Omental fat pad (tissue), 4 donors: ENCODE data around the gene ATP13A3. TPM values are rescaled to one million over a fixed set of nuclear protein-coding genes. Genes with fewer than 3 reads are reported as not detected.

ENCODE experiments used
- ATAC-seq: fragments of 150-250 bp; one replicate; pipeline ENCODE4 v1.9.1; 2016; ENCODE audit warnings: mild to moderate bottlenecking, moderate library complexity; ENCODE audit not compliant: low FRiP score
- DNase-seq: peaks from one replicate; pipeline ENCODE4 v3.0.0-alpha.2; 2019; ENCODE audit warnings: low spot score
- small RNA-seq: library from RNA; depleted of rRNA; stranded (forward); fragments of <200 nt; gene quantifications from one replicate; pipeline ENCODE3, GENCODE V24; 2016
- total RNA-seq, 4 donors: library from RNA; depleted of rRNA; stranded (reverse); fragments of >200 nt; gene quantifications; one replicate each; pipeline ENCODE4 v1.1.0, GENCODE V29; 2016
- TF ChIP-seq, protein P1 (sequence below), 3 donors: fragments of 450-650 bp; IDR thresholded peaks; one replicate each; pipeline ENCODE4 v1.5.1; 2016 to 2017; ENCODE audit warnings: antibody characterized with exemption in 3 of 3, mild to moderate bottlenecking in 3 of 3, moderate library complexity in 2 of 3

ATP13A3 gene
- total RNA-seq, 4 donors from 2014 or later = 124 to 638 (median 294) TPM

DNA sequence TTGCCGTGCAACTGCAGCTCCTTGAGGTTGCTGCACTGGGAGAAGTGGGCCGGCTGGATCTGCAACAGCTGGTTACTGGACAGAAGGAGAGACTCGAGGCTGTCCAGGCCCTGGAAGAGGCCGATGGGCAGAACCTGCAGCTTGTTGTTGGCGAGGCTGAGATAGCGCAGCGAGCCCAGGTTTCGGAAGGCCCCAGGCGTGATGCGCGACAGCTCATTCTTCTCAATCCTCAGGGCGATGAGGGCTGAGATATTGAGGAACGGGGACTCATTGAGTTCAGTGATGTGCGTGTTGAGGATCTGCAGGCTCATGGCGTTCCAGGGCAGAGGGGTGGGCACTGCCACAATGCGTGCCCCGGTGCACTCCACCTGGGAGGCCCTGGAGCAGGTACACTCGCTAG, 126.2 kb downstream of the ATP13A3 start:
- no peak for DNase-seq
- ATAC-seq = no peak
- TF ChIP-seq, protein P1, sequence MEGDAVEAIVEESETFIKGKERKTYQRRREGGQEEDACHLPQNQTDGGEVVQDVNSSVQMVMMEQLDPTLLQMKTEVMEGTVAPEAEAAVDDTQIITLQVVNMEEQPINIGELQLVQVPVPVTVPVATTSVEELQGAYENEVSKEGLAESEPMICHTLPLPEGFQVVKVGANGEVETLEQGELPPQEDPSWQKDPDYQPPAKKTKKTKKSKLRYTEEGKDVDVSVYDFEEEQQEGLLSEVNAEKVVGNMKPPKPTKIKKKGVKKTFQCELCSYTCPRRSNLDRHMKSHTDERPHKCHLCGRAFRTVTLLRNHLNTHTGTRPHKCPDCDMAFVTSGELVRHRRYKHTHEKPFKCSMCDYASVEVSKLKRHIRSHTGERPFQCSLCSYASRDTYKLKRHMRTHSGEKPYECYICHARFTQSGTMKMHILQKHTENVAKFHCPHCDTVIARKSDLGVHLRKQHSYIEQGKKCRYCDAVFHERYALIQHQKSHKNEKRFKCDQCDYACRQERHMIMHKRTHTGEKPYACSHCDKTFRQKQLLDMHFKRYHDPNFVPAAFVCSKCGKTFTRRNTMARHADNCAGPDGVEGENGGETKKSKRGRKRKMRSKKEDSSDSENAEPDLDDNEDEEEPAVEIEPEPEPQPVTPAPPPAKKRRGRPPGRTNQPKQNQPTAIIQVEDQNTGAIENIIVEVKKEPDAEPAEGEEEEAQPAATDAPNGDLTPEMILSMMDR (IDR thresholded peaks at IDR 0.05) = no peak

GRCh38 chr3:194357681-194358080, 129.1 kb downstream of the ATP13A3 start:
- ATAC-seq (no peak), DNase-seq (no peak)
- TF ChIP-seq, protein P1 (IDR thresholded peaks at IDR 0.05) = no peak

- TF ChIP-seq, protein P1 (IDR thresholded peaks at IDR 0.05) = no peak
- ATAC-seq (no peak), DNase-seq (no peak)
Observed at GRCh38 chr3:194355379-194355778, 131.4 kb downstream of the ATP13A3 start.

DNA sequence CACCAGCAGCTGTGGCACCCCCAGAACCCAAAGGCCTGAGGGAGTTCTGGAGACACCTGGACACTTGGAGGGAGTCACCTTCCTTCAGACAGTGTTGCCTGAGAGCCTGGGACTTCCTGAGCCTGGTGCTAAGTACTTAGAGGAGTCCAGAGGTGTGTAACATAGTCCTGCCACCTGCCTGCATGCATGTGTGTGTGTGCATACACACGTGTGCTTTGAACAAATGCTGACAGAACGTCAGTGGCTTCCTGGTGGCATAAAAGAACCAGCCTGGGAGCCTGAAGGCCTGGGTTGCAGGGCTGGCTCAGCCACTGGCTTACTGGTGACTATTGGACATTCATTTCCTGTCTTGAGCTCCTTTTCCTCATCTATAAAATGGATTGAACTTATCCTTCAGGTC, 132.5 kb downstream of the ATP13A3 start:
- no peak for DNase-seq
- ATAC-seq = no peak
- TF ChIP-seq, protein P1 (IDR thresholded peaks at IDR 0.05) = no peak

Small RNA genes within 50 kb of the gene (small RNA-seq; reads per million reads assigned to genes)
- not detected for gene AC108676.2
- not detected for gene RNU6-1101P

Other genes with a start within 250 kb of the ATP13A3 start
- under 1 TPM in 2 of 4 donors, not detected in 2; 0.24 to 0.50 TPM for gene CPN2, start 135.7 kb downstream of the ATP13A3 start, total RNA-seq
- gene LRRC15, start 117.3 kb downstream of the ATP13A3 start, total RNA-seq = under 1 TPM in 3 of 4 donors, not detected in 1; 0.12 to 0.37 (median 0.13) TPM
- under 1 TPM in 2 of 4 donors, not detected in 2; 0.19 to 0.96 TPM for gene GP5, start 87.7 kb downstream of the ATP13A3 start, total RNA-seq
- 10 to 100 TPM in 1 of 4 donors, 1 to 10 TPM in 3; 3.3 to 26.8 (median 7.5) TPM for gene TMEM44, start 146.4 kb upstream of the ATP13A3 start, total RNA-seq
- gene LSG1, start 185.2 kb upstream of the ATP13A3 start, total RNA-seq = 10 to 100 TPM; 34.4 to 82.5 (median 35.2) TPM
- 10 to 100 TPM; 13.0 to 59.3 (median 31.7) TPM for gene FAM43A, start 198.9 kb upstream of the ATP13A3 start, total RNA-seq